GM12865 (cell line): ENCODE measurements around the gene EDEM2.
"Not testable (repeated sequence)": the region's sequence is repeated elsewhere in the genome, so short reads cannot be mapped to it uniquely, and the experiment has no call there.

Source experiments
- DNase-seq: peaks from one replicate; pipeline ENCODE4 v3.0.0; 2010; ENCODE audit warnings: low read depth
- H3K4me3 ChIP-seq: 2 replicates; pipeline ENCODE4 v1.5.1; 2011; ENCODE audit warnings: mild to moderate bottlenecking, low read depth, low read length, control low read depth
- TF ChIP-seq, protein P1 (sequence below): IDR thresholded peaks from 2 replicates; pipeline ENCODE4 v1.5.1; 2011; ENCODE audit warnings: low read length, control low read depth, low read depth, inconsistent platforms; ENCODE audit not compliant: insufficient read depth; ENCODE audit errors: missing control alignments

The EDEM2 gene

DNA sequence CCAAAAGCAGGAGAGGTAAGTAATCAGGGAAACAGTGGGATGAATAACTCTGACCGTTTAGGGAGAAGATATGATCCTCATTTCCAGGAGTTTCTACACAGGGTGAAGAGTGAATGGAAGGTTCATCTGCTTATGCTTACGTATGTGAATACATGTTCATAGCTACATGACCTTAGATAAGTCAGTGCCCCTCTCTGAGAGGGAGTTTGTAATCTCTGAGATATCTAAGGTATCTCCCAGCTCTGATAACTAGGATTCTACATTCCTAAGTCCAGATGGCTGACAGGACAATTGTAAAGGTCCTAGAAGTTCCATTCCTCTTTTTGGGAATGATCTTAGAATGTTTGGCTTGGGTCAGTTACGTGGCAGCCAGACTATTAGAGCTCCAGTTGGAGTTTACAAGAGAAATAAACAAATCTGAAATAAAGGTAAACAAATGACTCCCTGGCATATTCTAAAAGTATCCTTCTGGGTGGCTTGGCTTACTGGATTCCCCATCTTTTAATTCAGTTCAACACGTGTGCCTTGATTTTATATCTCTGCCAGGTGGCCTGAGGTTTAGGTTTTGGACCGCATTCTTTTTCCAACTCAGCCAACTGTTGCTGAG, 40.6 kb upstream of the EDEM2 start:
- no peak for DNase-seq
- TF ChIP-seq, protein P1, sequence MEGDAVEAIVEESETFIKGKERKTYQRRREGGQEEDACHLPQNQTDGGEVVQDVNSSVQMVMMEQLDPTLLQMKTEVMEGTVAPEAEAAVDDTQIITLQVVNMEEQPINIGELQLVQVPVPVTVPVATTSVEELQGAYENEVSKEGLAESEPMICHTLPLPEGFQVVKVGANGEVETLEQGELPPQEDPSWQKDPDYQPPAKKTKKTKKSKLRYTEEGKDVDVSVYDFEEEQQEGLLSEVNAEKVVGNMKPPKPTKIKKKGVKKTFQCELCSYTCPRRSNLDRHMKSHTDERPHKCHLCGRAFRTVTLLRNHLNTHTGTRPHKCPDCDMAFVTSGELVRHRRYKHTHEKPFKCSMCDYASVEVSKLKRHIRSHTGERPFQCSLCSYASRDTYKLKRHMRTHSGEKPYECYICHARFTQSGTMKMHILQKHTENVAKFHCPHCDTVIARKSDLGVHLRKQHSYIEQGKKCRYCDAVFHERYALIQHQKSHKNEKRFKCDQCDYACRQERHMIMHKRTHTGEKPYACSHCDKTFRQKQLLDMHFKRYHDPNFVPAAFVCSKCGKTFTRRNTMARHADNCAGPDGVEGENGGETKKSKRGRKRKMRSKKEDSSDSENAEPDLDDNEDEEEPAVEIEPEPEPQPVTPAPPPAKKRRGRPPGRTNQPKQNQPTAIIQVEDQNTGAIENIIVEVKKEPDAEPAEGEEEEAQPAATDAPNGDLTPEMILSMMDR: no peak
- no peak overlapping the region for H3K4me3 ChIP-seq

- DNase-seq, H3K4me3 ChIP-seq: not testable (repeated sequence)
These were observed 39.7 kb upstream of the EDEM2 start for GRCh38 chr20:35186691-35187289.

GRCh38 chr20:35181731-35182130, 34.6 kb upstream of the EDEM2 start:
- TF ChIP-seq, protein P1: no peak
- H3K4me3 ChIP-seq: no peak overlapping the region
- no peak for DNase-seq

DNA sequence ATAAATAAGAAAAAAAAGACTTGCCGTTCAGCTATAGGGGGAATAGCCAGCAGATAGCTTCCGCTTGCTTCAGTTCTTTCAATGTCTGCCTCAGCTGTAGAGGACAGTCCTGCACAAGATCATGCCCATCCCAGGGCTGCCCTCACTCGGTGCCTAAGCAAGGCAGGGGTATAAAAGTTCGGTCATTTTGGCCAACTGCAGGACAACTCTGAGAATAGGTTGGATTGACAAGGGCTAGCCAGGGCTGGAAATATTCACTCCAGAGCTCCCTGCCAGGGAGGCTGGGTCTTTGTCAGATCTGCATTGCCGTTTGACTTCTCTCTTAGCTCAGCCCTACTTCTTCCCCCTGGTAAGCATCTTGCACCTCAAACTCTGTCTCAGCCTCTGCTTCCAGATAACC, 33.1 kb upstream of the EDEM2 start:
- no peak overlapping the region for H3K4me3 ChIP-seq
- TF ChIP-seq, protein P1: no peak
- no peak for DNase-seq

DNA sequence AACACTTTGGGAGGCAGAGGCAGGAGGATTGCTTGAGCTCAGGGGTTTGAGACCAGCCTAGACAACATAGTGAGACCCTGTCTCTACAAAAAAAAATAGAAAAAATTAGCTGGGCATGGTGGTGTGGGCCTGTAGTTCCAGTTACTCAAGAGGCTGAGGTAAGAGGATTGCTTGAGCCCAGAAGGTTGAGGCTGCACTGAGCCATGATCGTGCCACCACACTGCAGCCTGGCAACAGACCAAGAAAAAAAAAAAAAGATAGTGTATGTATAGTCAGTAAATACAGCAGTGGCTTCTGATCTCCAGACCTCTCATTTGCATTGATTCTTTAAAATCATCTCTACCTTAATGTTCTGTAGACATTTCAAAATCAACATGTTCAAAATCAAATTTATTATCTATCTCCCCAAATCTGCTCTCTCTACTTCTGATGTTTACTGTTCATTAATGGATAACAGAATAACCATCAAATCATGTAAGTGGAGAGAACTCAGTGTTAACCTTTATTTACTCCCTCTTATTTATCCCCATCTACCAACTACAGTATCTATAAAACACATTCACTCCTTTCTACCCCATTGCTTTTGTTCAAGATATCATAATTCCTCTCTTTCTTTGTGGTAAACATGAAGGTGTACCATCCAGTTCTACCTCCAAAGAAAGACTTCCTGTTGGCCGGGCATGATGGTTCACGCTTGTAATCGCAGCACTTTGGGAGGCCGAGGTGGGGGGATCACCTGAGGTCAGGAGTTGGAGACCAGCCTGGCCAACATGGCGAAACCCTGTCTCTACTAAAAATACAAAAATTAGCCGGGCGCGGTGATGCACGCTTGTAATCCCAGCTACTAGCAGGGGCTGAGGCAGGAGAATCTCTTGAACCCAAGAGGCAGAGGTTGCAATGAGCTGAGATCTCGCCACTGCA, 32.4 kb upstream of the EDEM2 start:
- TF ChIP-seq, protein P1: no peak
- H3K4me3 ChIP-seq: no peak overlapping the region
- no peak for DNase-seq

GRCh38 chr20:35176132-35176531, 29.0 kb upstream of the EDEM2 start:
- TF ChIP-seq, protein P1: no peak
- H3K4me3 ChIP-seq: no peak overlapping the region
- DNase-seq: no peak

DNA sequence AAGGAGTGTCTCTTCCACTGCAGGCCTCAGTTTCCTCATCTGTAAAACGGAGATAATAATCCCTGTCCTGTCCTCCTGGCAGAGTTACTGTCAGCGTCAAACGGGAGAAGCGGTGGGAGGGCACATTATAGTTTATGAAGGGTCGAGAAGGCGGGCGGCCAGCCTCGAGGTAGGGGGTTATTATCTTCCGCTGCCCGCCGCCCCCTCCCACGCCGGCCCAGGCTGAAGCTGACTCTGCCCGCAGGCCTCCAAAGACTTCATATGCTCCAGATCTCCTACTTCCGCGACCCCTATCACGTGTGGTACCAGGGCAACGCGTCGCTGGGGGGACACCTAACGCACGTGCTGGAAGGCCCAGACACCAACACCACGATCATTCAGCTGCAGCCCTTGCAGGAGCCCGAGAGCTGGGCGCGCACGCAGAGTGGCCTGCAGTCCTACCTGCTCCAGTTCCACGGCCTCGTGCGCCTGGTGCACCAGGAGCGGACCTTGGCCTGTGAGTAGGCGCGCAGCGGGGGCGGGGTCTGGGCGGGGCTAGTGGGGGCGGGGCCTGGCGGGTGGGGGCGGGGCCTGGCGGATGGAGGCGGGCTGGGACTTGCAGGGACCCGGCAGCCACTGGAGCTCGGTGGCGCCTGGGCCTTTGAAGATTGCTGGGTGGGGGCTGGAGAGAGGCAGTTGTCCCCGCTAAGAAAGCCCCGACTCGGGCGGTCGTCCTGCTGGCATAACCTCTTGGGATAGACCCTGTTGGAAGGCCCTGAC, 27.5 kb upstream of the EDEM2 start:
- no peak overlapping the region for H3K4me3 ChIP-seq
- DNase-seq: no peak

More for the DNA sequence above, 27.5 kb upstream of the EDEM2 start:
- TF ChIP-seq, protein P1: no peak
